HG02852 (cell line): Measurements from ENCODE around the gene PSEN1.
A peak's percentile ranks its signal among the peaks of the same experiment; 100 is the strongest.

Experiments used
- ATAC-seq: cut with Tn5 transposase; IDR thresholded peaks from one replicate; pipeline ENCODE4 v1.9.1; 2021; ENCODE audit warnings: mild to moderate bottlenecking, moderate library complexity; ENCODE audit not compliant: unreplicated experiment

PSEN1 gene

DNA sequence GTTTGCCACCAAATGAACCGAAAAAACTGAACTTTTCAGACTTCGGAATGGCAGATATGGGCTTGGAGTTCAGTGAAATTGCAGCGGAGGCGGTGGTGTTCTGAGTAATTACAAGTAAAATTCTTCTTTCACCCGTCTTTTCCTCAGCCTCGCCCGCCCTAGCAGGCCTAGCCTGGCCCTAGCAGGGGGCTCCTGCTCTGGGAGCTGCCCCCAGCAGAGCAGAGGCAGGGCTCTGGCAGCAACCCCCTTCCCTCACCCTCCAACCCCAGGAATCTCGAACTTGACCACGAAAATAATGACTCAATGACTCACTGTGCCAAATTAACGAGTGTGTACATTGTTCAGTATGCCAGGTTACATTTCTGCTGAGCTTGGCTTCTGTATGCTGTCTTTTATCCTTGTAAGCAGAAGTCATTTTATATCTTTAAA lies 102.1 kb downstream of the PSEN1 start:
- no peak for ATAC-seq

DNA sequence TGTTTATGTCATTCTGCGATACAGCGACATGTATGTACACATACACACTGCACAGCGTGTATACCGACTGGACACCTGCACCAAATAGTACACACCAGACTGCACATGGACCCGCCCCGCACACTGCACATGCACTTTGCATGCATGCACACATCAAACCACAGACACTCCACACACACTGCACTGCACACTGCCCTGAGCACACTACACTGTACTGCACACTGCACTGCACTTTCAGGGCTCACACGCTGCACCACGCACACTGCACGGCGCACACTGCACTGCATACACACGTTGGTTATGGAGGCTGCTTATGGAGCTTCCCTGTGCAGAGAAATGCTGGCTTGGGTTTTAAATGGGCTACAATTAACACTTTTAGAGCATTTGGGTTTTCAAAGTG lies 102.6 kb downstream of the PSEN1 start:
- no peak for ATAC-seq

DNA sequence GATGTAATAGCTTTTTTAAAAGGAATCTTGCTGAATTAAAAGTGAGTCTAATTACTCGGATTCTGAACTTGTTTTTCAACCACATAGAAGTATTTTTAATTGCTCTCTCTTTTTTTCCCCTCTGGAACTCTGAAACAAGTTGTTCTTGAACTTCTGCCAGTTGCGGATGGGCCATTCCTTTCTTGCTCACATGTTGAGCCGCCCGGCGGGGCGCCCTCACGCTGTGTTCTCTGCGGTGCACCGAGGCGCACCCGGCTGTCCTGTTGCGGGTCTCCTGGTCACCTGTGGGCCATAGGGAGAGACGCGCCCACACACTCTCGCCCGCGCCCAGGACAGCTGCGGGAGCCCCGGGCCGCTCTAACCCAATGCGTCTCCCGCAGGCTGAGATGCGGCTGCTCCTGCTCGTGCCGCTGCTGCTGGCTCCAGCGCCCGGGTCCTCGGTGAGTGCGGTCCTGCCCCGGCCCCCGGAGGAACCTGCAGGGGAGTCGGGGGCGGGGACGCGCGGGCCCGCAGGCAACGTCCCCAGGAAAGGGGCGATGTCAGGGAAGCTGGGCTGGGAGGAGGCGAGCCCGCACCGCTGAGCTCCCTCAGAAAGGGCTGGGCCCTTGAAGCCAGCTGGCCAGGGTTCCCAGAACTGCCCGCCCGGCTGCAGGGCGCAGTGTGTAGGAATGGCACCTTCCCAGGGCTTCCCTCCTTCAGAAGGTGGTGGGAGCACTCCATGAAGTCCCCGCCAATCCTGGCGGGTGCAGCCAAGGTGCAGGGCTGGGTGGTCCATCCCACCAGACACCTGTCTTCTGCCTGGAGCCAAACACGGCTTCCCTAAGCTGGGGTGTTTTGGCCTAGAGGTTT lies 103.3 kb downstream of the PSEN1 start:
- ATAC-seq = no peak

DNA sequence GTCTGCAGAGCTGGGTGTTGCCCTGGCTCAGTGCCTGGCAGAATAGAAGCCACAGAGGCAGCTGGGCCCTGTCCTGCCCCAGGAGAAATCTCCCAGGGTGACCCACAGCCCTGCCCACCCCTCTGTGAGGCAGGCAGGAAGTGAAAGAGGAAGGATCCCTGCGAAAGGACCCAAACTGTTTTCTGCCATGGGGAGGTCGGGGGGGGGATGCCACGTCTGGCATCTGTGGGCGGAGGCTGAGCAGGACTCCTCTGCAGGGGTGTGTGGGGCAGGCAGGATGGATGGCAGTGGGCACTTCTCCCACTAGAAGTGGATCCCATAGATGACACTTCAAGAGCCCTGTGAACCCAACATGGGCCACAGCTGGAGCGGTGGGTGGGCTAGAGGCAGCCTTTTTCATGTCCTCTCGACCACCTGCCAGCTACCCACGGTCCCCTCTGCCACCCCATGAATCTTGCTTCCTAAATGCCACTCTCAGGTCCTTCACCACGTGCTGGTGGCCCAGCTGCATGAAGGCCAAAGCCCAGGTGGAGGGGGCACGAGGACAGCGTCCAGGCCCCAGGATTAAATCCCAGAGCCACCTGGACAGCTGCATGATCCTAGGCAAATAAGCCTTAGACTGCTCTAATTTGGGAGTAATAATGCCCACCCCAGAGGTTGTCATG lies 104.6 kb downstream of the PSEN1 start:
- ATAC-seq = no peak

DNA sequence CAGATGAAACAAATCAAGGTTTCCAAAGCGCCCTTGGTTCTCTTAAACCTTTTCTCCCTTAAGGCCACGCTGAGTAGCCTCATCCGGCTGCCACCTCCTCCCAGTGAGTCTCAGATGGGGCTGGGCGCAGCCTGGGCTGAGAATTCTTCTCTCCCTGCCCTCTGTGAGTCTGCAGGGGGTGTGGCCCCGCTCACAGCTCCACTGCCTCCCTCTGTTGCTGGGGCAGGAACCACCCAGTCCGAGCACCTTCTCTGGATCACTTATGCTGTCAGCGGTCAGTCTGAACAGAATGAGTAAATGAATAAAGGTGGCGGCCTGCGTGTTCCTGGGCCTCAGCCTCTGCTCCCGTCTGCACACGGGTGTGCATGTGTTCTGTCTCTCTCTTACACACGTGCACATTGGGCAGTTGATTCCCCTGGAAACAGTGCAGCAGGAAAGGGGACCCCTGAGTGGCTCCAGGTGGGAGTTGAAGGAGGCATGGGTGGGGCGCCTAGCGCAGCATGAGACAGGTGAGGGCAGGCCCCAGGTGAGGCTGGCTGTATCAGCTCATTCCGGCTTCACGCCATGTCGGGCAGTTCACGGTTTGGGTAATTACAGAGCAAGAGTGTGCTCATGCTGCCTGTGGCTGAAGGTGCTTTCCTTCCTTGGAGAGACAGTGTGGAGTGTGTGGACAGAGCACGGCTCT lies 105.3 kb downstream of the PSEN1 start:
- no peak for ATAC-seq

DNA sequence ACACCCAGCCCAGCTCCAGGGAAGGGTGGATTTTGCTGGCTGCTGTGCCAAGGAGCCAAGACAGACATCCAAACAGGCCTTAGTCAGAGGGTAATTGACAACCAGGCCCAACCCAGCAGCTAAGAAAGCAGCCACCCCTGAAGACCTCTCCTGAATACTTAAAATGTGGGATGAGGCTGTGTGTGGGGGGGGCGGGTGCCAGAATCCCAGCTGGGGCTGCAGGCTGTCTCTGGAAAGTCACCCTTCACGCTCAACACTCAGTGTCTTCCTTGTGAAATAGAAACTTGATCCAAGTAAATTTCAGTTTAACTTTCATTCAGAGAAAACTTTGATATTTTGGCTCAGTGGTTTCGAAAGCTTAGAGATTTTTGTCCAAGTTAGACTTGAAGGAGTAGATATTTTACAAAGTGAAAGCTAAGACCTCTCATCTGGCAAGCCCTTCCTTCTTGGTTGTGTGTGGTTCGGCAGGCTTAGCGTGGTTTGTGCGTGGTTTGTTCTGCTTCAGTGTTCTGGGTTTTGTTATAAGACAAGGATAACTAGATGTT lies 106.1 kb downstream of the PSEN1 start:
- no peak for ATAC-seq

DNA sequence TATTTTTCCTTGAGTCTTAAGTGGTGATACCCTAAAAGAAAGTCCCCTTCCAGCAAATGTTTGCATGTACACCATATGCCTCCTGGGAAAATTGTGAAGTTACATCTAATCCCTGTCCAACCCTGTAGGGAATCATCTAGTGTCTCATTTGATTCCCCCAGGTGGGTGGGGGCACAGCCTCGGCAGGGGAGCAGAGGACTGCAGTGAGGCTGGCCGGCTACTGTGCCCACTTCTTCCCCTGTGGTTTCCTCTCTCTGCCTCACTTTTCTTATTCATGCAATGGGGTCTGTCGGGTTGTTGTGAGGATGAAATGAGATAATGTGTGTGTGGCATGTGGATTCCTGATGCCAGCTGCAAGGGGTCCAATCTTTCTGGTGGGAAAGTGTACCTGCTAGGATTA lies 107.0 kb downstream of the PSEN1 start:
- ATAC-seq = no peak

DNA sequence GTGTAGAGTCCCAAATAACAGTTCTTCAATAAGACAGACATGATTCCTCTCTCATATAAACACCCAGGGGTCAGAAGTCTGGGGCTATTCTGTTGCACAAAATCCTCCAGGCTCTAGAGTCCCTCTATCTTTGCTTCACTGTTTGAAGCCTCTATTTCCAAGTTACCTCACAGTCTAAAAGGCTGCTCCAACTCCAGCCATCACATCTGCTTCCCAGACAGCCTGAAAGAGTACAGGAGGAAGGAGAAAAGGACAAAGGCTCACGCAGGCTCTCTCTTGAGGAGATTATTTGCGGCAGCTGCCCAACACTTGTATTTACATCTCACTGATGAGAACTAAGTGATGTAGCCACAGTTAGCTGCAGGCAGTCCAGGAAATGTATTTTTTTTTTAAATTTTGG lies 107.4 kb downstream of the PSEN1 start:
- ATAC-seq = no peak

DNA sequence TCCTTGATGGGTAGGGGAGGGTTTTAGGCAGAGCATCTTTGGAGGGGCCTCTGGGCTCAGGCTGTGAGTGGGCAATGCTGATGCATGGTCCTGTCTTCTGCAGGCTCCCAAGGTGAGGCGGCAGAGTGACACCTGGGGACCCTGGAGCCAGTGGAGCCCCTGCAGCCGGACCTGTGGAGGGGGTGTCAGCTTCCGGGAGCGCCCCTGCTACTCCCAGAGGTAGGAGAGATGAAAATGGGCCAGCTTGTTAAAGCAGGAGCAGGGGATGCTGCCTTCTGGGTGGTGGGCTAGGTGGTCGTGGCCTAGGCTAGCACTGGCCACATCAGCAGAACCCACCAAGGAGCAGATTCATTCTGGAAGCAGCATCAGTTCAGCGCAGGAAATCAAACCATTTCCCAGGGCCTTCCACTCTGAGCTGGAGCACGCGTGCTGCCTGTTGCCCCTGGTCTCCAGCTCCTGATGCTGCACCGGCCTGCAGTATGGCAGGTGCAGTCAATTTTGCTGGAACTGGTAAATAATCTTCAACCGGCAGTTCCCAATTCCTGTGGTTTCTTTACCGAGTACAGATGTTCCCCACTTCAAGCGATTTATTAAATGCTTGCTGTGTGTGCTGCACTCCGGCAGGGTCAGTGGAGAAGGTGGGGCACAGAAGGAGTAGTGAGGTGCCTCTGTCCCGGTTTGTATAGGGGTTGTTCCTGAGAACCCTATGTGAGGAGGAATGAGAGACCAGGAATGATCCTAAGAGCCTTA lies 108.4 kb downstream of the PSEN1 start:
- no peak for ATAC-seq

DNA sequence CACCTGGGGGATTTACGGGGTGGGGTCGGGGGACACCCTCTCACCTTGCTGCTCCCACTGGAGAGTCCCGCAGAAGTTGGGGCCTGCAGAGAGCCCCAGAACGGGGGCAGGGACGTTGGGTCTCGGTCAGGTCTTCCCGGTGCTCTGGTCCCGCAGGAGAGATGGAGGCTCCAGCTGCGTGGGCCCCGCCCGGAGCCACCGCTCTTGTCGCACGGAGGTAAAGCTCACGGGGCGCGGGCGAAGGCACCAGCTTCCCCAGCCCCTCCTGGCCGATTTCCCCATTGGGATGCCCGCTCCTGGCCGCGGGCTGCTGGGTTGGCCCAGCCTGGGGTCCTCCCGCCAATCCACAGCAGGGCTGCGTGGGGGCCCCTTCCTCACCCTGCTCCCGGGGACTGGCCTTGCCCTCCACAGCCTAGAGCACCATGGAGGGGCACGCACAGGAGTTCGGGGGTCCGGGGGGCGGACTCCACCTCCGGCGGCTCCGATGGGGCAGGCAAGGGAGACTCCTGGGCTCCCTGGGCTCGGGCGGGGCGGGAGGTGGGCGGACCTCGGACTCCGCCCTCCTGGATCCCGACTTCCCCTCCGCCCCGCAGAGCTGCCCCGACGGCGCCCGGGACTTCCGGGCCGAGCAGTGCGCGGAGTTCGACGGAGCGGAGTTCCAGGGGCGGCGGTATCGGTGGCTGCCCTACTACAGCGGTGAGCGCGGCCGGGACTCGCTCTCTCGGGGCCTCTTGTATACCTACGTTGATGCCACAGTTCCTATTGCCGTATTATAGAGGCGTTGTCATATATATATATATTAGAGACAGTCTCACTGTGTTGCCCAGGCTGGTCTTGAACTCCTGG lies 109.4 kb downstream of the PSEN1 start:
- ATAC-seq = peak; percentile 52

DNA sequence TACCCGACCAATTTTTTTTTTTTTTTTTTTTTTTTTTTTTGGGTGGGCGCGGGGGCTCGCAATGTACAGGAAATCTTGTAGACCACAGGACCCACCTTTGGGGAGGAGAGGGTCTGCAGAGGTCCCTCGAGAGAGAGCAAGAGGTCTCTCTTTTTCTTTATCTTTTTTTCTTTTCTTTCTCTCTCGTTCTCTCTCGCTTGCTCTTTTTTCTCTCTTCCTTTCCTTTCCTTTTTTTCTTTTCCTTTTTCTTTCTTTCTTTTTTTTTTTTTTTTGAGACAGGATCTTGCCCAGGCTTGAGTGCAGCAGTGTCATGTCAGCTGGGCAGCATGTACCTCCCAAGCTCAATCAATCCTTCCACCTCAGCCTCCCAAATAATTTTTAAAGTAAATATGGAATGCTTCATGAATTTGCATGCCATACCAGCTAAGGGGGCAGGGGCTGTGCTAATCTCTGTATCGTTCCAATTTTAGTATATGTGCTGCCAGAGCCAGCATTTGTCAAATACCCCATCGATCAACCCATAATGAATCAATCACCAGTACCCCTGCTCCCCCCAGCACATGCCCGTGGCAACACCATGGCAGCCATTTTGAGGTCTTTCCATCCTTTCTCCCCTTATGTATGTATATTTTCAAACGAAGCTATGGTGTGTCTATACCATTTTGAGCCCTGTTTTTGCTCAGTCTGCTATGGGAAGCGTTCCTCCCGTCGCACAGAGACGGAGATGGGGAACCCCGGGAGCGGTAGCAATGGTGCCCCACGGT lies 110.3 kb downstream of the PSEN1 start:
- ATAC-seq = no peak

DNA sequence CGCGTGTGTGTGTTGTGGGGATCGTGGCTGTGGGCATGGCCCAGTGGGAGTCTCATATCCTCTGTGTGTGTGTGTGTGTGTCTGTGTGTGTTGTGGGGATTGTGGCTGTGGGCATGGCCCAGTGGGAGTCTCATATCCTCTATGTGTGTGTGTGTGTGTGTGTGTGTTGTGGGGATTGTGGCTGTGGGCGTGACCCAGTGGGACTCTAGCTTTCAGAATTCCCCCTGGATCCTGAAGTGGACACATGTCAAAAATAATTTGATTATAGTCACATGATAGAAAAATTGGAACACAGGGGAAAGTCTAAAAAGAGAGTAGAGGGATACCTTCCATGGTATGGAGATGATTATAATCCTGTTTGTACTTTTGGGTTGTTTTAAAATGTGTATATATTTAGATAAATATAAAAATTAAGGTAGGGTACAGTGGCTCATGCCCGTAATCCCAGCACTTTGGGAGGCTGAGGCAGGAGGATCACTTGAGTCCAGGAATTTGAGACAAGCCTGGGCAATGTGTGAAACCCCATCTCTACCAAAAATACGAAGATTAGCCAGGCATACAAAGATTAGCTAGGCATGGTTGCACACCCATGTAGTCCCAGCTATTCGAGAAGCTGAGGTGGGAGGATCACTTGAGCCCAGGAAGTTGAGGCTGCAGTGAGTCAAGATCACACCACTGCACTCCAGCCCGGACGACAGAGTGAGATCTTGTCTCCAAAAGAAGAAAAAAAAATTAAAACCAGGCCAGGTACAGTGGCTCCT lies 112.0 kb downstream of the PSEN1 start:
- ATAC-seq = no peak

DNA sequence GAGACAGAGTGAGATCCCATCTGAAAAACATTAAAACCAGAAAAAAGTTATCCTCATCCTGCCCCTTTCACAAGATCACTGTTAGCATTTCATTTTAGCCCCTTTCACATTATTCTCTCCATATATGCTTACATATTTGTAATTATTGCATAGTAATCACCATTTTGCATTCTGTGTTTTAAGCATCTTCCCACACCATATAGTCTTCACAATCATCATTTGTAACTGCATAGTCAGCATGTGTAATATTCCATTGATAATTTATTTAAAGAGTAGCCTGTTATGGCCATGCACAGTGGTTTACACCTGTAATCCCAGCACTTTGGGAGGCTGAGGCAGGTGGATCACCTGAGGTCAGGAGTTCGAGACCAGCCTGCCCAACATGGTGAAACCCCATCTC lies 112.8 kb downstream of the PSEN1 start:
- no peak for ATAC-seq

DNA sequence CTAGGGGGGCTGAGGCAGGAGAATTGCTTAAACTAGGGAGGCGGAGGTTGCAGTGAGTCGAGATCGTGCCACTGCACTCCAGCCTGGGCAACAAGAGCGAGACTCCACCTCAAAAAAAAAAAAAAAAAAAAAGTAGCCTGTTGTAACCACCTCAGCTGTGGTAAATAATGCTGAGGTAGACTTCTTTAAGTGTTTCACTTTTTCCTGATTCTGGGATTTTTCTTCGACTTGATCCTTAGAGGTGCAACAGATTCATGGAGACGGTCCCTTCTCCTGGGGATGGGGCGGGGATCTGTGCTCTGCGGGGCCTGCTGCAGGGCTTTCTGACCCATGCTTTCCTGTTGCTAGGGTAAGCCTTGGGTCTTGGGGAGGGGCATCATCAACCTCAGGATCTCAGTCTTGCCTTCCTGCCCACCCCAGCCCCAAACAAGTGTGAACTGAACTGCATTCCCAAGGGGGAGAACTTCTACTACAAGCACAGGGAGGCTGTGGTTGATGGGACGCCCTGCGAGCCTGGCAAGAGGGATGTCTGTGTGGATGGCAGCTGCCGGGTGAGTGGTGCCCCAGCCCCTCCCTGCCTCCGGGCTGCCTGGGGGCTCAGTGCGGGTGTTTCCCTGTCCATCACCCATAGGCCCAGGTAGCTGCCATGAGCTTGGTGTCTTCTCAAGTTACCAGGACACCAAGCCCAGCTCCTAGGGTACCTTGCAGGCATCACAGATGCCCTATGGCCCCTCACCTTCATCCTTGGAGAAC lies 113.4 kb downstream of the PSEN1 start:
- ATAC-seq = no peak

DNA sequence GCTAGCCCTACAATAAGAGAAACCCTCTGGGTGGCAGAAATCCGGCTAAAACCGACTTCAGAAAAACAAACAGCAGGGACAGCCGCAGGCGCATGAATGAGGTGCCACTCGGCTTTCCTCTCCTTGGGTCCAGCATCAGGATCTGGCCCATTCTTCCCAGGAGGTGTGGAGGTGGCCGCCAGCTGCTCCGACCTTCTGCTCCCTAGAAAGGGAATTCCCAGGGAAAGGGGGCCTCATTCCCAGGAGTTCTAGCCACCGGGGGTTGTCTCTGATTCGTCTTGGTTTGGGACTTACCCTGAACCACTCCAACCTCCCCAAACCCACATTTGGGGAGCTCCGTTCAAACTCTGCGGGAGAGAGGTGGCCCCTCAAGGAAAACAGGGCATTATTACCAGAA lies 114.0 kb downstream of the PSEN1 start:
- ATAC-seq = no peak

DNA sequence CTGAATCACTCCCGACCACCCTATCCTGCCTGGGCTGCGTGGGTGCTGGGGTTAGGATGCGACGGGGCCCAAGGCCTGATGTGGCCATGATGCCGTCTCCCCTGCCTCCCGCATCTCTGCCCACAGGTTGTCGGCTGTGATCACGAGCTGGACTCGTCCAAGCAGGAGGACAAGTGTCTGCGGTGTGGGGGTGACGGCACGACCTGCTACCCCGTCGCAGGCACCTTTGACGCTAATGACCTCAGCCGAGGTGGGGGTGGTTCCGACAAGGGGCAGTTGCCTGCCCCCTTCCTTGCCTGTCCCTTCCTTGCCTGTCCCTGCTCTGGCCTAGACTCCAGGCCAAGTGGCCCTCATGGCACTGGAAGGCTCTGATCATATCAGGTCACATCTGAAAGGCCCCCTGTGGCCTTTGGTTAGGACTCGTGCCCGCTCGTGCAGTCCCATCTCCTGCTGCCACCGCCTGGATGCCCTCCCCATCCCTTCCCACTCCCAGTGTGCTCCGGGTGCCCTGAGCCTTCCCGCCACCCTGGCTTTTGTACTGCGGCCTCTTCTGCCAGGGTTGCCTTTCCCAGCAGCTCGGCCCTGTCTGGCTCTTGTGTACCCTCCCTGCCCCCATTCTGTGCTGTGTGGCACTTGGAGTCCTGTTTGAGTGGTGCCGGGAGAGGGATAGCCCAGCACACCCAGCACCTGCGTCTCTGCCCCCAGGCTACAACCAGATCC lies 114.6 kb downstream of the PSEN1 start:
- ATAC-seq = no peak

DNA sequence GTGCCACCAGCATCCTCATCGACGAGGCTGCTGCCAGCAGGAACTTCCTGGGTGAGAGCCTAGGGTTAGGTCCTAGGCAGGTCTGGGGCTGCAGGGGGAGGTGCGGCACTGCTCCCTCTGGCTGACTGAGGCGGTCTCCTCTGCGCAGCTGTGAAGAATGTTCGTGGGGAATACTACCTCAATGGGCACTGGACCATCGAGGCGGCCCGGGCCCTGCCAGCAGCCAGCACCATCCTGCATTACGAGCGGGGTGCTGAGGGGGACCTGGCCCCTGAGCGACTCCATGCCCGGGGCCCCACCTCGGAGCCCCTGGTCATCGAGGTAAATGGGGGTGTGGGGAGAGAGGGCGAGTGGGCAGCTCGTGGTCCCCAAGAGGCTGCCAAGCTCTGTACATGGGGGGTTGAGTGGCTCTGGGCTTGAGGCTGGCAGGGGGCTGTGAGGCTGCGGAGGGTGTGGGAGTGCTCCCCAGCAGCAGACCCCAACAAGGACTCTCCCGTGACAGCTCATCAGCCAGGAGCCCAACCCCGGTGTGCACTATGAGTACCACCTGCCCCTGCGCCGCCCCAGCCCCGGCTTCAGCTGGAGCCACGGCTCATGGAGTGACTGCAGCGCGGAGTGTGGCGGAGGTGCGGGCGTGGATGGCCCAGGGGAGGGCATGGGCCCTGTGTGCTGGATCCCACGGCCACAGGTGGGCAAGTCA lies 115.4 kb downstream of the PSEN1 start:
- no peak for ATAC-seq
